H9 (cell line): Measurements from ENCODE around the gene SNAI3. TPM values are rescaled to one million over a fixed set of nuclear protein-coding genes. Genes with fewer than 3 reads are reported as not detected.

ENCODE experiments used
- DNase-seq: peaks from one replicate; pipeline ENCODE4 v3.0.0-alpha.2; 2017
- H2AFZ ChIP-seq: one replicate; pipeline ENCODE4 v1.6.1; 2013; ENCODE audit warnings: mild to moderate bottlenecking, low read length, control low read depth, moderate library complexity
- H2AK5ac ChIP-seq: 2 replicates; pipeline ENCODE4 v1.6.1; 2013; ENCODE audit warnings: low read length, control low read depth, mixed read lengths; ENCODE audit not compliant: insufficient read length
- H2BK120ac ChIP-seq: one replicate; pipeline ENCODE4 v1.6.1; 2013; ENCODE audit warnings: low read depth, mild to moderate bottlenecking, low read length, control low read depth, inconsistent platforms; ENCODE audit not compliant: poor library complexity, severe bottlenecking
- H2BK12ac ChIP-seq: 2 replicates; pipeline ENCODE4 v1.6.1; 2013; ENCODE audit warnings: low read length, control low read depth, mixed read lengths, low read depth; ENCODE audit not compliant: insufficient read length
- H2BK15ac ChIP-seq: 2 replicates; pipeline ENCODE4 v1.6.1; 2013; ENCODE audit warnings: low read depth, low read length, control low read depth
- H2BK20ac ChIP-seq: one replicate; pipeline ENCODE4 v1.6.1; 2013; ENCODE audit warnings: low read depth, mild to moderate bottlenecking, low read length, control low read depth, inconsistent platforms; ENCODE audit not compliant: poor library complexity, severe bottlenecking
- H2BK5ac ChIP-seq: 2 replicates; pipeline ENCODE4 v1.6.1; 2013; ENCODE audit warnings: low read length, control low read depth, mixed read lengths; ENCODE audit not compliant: insufficient read length
- H3K14ac ChIP-seq: 2 replicates; pipeline ENCODE4 v1.6.1; 2013; ENCODE audit warnings: low read length, control low read depth; ENCODE audit not compliant: insufficient read depth
- H3K18ac ChIP-seq: 2 replicates; pipeline ENCODE4 v1.6.1; 2013; ENCODE audit warnings: low read depth, mild to moderate bottlenecking, mixed read lengths, low read length, control low read depth; ENCODE audit not compliant: insufficient read length
- H3K23ac ChIP-seq: 2 replicates; pipeline ENCODE4 v1.6.1; 2013; ENCODE audit warnings: low read length, control low read depth, mixed read lengths, low read depth; ENCODE audit not compliant: insufficient read length
- H3K23me2 ChIP-seq: 2 replicates; pipeline ENCODE4 v1.6.1; 2013; ENCODE audit warnings: low read depth, mild to moderate bottlenecking, mixed read lengths, low read length, control low read depth; ENCODE audit not compliant: insufficient read length, poor library complexity, severe bottlenecking
- H3K27ac ChIP-seq: 2 replicates; pipeline ENCODE4 v1.5.1; 2013; ENCODE audit warnings: low read length, control low read depth, mixed read lengths, low read depth; ENCODE audit not compliant: insufficient read length
- H3K27me3 ChIP-seq: 2 replicates; pipeline ENCODE4 v1.6.1; 2013; ENCODE audit warnings: low read length, control low read depth, inconsistent platforms; ENCODE audit not compliant: insufficient read depth
- H3K4ac ChIP-seq: 2 replicates; pipeline ENCODE4 v1.6.1; 2013; ENCODE audit warnings: low read depth, mild to moderate bottlenecking, control low read depth, inconsistent platforms, low read length, moderate library complexity
- H3K4me1 ChIP-seq: 2 replicates; pipeline ENCODE4 v1.6.1; 2013; ENCODE audit warnings: low read length, control low read depth, inconsistent platforms; ENCODE audit not compliant: insufficient read depth
- H3K4me2 ChIP-seq: 2 replicates; pipeline ENCODE4 v1.6.1; 2013; ENCODE audit warnings: low read length, control low read depth, mixed read lengths; ENCODE audit not compliant: insufficient read length, insufficient read depth
- H3K56ac ChIP-seq: 2 replicates; pipeline ENCODE4 v1.6.1; 2013; ENCODE audit warnings: low read depth, mild to moderate bottlenecking, mixed read lengths, low read length, control low read depth; ENCODE audit not compliant: insufficient read length
- H3K79me1 ChIP-seq: 2 replicates; pipeline ENCODE4 v1.6.1; 2013; ENCODE audit warnings: low read depth, mild to moderate bottlenecking, moderate library complexity, low read length, control low read depth, inconsistent platforms; ENCODE audit not compliant: insufficient read depth, poor library complexity, severe bottlenecking
- H3K79me2 ChIP-seq: 2 replicates; pipeline ENCODE4 v1.6.1; 2013; ENCODE audit warnings: low read length, control low read depth, inconsistent platforms; ENCODE audit not compliant: insufficient read depth
- H3K9ac ChIP-seq: 2 replicates; pipeline ENCODE4 v1.6.1; 2013; ENCODE audit warnings: low read length, control low read depth, mixed read lengths; ENCODE audit not compliant: insufficient read length; ENCODE audit errors: extremely low read depth
- H3K9me3 ChIP-seq: one replicate; pipeline ENCODE4 v1.6.1; 2013; ENCODE audit warnings: low read depth, low read length, inconsistent platforms; ENCODE audit not compliant: control insufficient read depth
- H3T11ph ChIP-seq: one replicate; pipeline ENCODE4 v1.6.1; 2013; ENCODE audit warnings: mild to moderate bottlenecking, low read length, control low read depth, inconsistent platforms
- H4K20me1 ChIP-seq: one replicate; pipeline ENCODE4 v1.6.1; 2013; ENCODE audit not compliant: control insufficient read depth, insufficient read length, insufficient read depth
- H4K5ac ChIP-seq: 2 replicates; pipeline ENCODE4 v1.6.1; 2013; ENCODE audit warnings: low read depth, mild to moderate bottlenecking, mixed read lengths, low read length, control low read depth; ENCODE audit not compliant: insufficient read length
- H4K8ac ChIP-seq: replicated peaks from 2 replicates; pipeline ENCODE4 v1.6.1; 2013; ENCODE audit warnings: low read length, control low read depth, mixed read lengths, low read depth; ENCODE audit not compliant: insufficient read length
- H4K91ac ChIP-seq: 2 replicates; pipeline ENCODE4 v1.6.1; 2013; ENCODE audit warnings: low read depth, mild to moderate bottlenecking, moderate library complexity, mixed read lengths, low read length, control low read depth; ENCODE audit not compliant: insufficient read length
- H3K27ac Mint-ChIP-seq, 3 experiments: 2 replicates in 2 of 3; 3 replicates in 1 of 3; pipeline ENCODE4 v1.8.0; 2020 to 2021; ENCODE audit warnings: mixed read lengths in 3 of 3, mild to moderate bottlenecking in 1 of 3, moderate library complexity in 1 of 3
- H3K27me3 Mint-ChIP-seq: 2 replicates; pipeline ENCODE4 v1.8.0; 2021; ENCODE audit warnings: low read depth, mild to moderate bottlenecking, moderate library complexity, mixed read lengths
- H3K36me3 Mint-ChIP-seq, 3 experiments: 2 replicates in 2 of 3; 3 replicates in 1 of 3; pipeline ENCODE4 v1.8.0; 2020 to 2021; ENCODE audit warnings: low read depth in 3 of 3, mixed read lengths in 3 of 3; ENCODE audit not compliant: insufficient read depth in 1 of 3
- H3K4me1 Mint-ChIP-seq, 2 experiments: 2 replicates each; pipeline ENCODE4 v1.8.0; 2020; ENCODE audit warnings: mixed read lengths in 2 of 2
- H3K4me3 Mint-ChIP-seq, 2 experiments: 2 replicates in 1 of 2; 3 replicates in 1 of 2; pipeline ENCODE4 v1.8.0; 2020 to 2021; ENCODE audit warnings: mild to moderate bottlenecking in 2 of 2, mixed read lengths in 2 of 2, moderate library complexity in 1 of 2
- H3K9me3 Mint-ChIP-seq, 2 experiments: 2 replicates in 1 of 2; 3 replicates in 1 of 2; pipeline ENCODE4 v1.8.0; 2020; ENCODE audit warnings: mild to moderate bottlenecking in 2 of 2, mixed read lengths in 2 of 2, moderate library complexity in 1 of 2
- CTCF ChIP-seq: fragments of 200-600 bp; sonication (generic); conservative IDR thresholded peaks from 3 replicates; pipeline ENCODE4 v1.8.0; 2021; ENCODE audit warnings: antibody characterized with exemption, mild to moderate bottlenecking
- WGBS: extraction: QIAGEN DNeasy Blood & Tissue Kit; methylation state at CpG from one replicate; pipeline ENCODE4 v1.1.7; 2013; ENCODE audit warnings: missing lambda C conversion rate, low lambda C conversion rate, mixed read lengths; ENCODE audit not compliant: insufficient read length; ENCODE audit errors: extremely low coverage; 5-methylcytosine and 5-hydroxymethylcytosine counted together
- total RNA-seq: library from RNA; stranded (reverse); gene quantifications from 2 replicates; pipeline ENCODE4 v1.2.1, GENCODE V29; 2021

SNAI3 gene
- total RNA-seq, 1 experiment from 2014 or later = 3.2 TPM

DNA sequence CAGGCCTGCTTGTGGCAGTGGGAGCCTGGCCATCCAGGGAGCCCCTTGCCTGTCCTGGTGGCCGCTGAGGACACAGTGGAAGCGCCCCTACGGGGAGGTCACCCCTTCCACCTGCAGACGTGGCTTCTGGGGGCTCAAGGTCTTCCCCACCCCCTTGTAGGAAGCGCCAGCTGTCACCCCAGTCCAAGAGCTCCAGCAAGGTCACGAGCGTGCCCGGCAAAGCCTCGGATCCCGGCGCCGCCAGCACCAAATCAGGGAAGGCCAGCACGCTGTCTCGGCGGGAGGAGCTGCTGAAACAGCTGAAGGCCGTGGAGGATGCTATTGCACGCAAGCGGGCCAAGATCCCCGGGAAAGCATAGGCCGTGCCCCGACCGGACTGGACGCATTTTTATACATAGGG is 55.4 kb downstream of the SNAI3 start:
- H3K27me3 ChIP-seq = no peaks in the 10 kb centered on the region
- no peak overlapping the region for H3K23ac ChIP-seq
- no peak overlapping the region for H4K91ac ChIP-seq
- no peak overlapping the region for H3K14ac ChIP-seq
- no peaks in the 10 kb centered on the region for H4K20me1 ChIP-seq
- no peak overlapping the region for H3K4me2 ChIP-seq
- H3K79me1 ChIP-seq = no peaks in the 10 kb centered on the region
- H2BK15ac ChIP-seq = no peak overlapping the region
- no peak overlapping the region for H4K5ac ChIP-seq
- no peaks in the 10 kb centered on the region for H3K4me1 ChIP-seq
- no peaks in the 10 kb centered on the region for H3K9me3 ChIP-seq
- H3K56ac ChIP-seq = no peak overlapping the region
- no peak overlapping the region for H2AK5ac ChIP-seq
- no peak for TF ChIP-seq CTCF
- H3K9me3 Mint-ChIP-seq = no peaks in the 10 kb centered on the region; a peak in 1 of 5 replicates
- no peak for DNase-seq
- no peak overlapping the region for H2BK5ac ChIP-seq
- H3K27me3 Mint-ChIP-seq = peaks cover 4% of the 10 kb centered on the region
- H2AFZ ChIP-seq = no peak overlapping the region
- WGBS = no CpG with 5 or more reads among the region's 23 CpGs
- H3K4me3 Mint-ChIP-seq = no peak overlapping the region
- H3K9ac ChIP-seq = no peak overlapping the region
- H2BK20ac ChIP-seq = no peak overlapping the region
- no peak overlapping the region for H3T11ph ChIP-seq
- no peak overlapping the region for H3K27ac ChIP-seq
- H2BK120ac ChIP-seq = no peak overlapping the region
- H3K79me2 ChIP-seq = no peaks in the 10 kb centered on the region
- H4K8ac ChIP-seq = no peak overlapping the region
- peaks cover 13 to 53% (median 46%) of the 10 kb centered on the region in 3 experiments; a peak in 6 of 7 replicates for H3K36me3 Mint-ChIP-seq
- peaks cover 15% of the 10 kb centered on the region for H3K23me2 ChIP-seq
- no peak overlapping the region for H3K27ac Mint-ChIP-seq
- no peak overlapping the region for H3K18ac ChIP-seq
- H3K4ac ChIP-seq = no peak overlapping the region
- H3K4me1 Mint-ChIP-seq = peaks cover 0 to 21% of the 10 kb centered on the region in 2 experiments; a peak in 3 of 4 replicates
- H2BK12ac ChIP-seq = no peak overlapping the region
